Panc1 (cell line): ENCODE results near the gene ZNF580. TPM values are rescaled to one million over a fixed set of nuclear protein-coding genes. Genes with fewer than 3 reads are reported as not detected.

Source experiments
- ATAC-seq: fragments of 200-7000 bp; cut with Tn5 transposase; 2 replicates; pipeline ENCODE4 v1.9.1; 2020; ENCODE audit warnings: mild to moderate bottlenecking, moderate library complexity
- BruUV-seq: library from RNA; stranded (reverse); fragments of 400-500 nt; replicated peaks from 2 replicates; lab custom pipeline; 2021; lab: Mats Ljungman, UMichigan
- CTCF ChIA-PET: fragments of 300-600 bp; sonication (Branson Sonifier 250); formaldehyde crosslinking; loops from one replicate; lab custom pipeline; 2022; ENCODE audit warnings: antibody characterized with exemption; lab: Charles Lee
- POLR2A ChIA-PET: fragments of 300-600 bp; sonication (Branson Sonifier 250); formaldehyde crosslinking; loops from one replicate; lab custom pipeline; 2022; ENCODE audit warnings: antibody characterized with exemption; lab: Charles Lee
- DNase-seq: peaks from one replicate; pipeline ENCODE4 v3.0.0-alpha.2; 2010; ENCODE audit warnings: low read depth, low spot score
- H3K27ac ChIP-seq: 2 replicates; pipeline ENCODE4 v1.5.1; 2011; ENCODE audit warnings: mild to moderate bottlenecking, low read length, inconsistent platforms
- H3K27me3 ChIP-seq: fragments of 200-500 bp; sonication (Bioruptor generic); 2 replicates; pipeline ENCODE4 v1.6.0; 2014; ENCODE audit warnings: low read length, inconsistent platforms; ENCODE audit not compliant: control insufficient read depth, insufficient read depth
- H3K36me3 ChIP-seq: fragments of 200-500 bp; sonication (Bioruptor generic); 2 replicates; pipeline ENCODE4 v1.5.1; 2014; ENCODE audit warnings: inconsistent platforms, mild to moderate bottlenecking, low read length, moderate library complexity; ENCODE audit not compliant: control insufficient read depth, insufficient read depth
- H3K4me1 ChIP-seq: 2 replicates; pipeline ENCODE4 v1.5.1; 2011; ENCODE audit warnings: inconsistent platforms, mild to moderate bottlenecking, low read length, moderate library complexity; ENCODE audit not compliant: control insufficient read depth, insufficient read depth
- H3K4me3 ChIP-seq, 2 experiments: 2 replicates each; pipeline ENCODE4 v1.5.1; 2011 to 2012; ENCODE audit warnings: low read depth in 2 of 2, low read length in 2 of 2, mild to moderate bottlenecking in 2 of 2, inconsistent platforms in 1 of 2, moderate library complexity in 1 of 2
- H3K9me3 ChIP-seq: fragments of 200-500 bp; sonication (Bioruptor generic); 2 replicates; pipeline ENCODE4 v1.5.1; 2014; ENCODE audit warnings: low read depth, mild to moderate bottlenecking, inconsistent platforms, low read length, moderate library complexity; ENCODE audit not compliant: control insufficient read depth, insufficient read depth
- POLR2AphosphoS5 ChIP-seq: IDR thresholded peaks from 2 replicates; pipeline ENCODE4 v1.6.1; 2012; ENCODE audit warnings: mild to moderate bottlenecking, low read depth, low read length, moderate library complexity
- SIN3A ChIP-seq: IDR thresholded peaks from 2 replicates; pipeline ENCODE4 v1.6.1; 2012; ENCODE audit warnings: low read depth, mild to moderate bottlenecking, low read length, moderate library complexity, borderline replicate concordance; ENCODE audit not compliant: insufficient read depth
- TCF7L2 ChIP-seq: IDR thresholded peaks from 2 replicates; pipeline ENCODE4 v1.6.1; 2011; ENCODE audit warnings: mild to moderate bottlenecking, low read depth, low read length, inconsistent platforms
- in situ Hi-C: cut with HindIII; loops from 2 replicates; pipeline ENCODE4 v1.10.0; 2016; ENCODE audit warnings: low sequenced_read_pairs, low pct_unique_long_range_greater_than_20kb
- intact Hi-C: fragments of 100-400 bp; cut with micrococcal nuclease; formaldehyde crosslinking; loops from one replicate; pipeline ENCODE4 v1.10.0; 2022; ENCODE audit not compliant: unreplicated experiment
- total RNA-seq: library from RNA; stranded (reverse); gene quantifications from one replicate; pipeline ENCODE4 v1.2.1, GENCODE V29; 2021; ENCODE audit not compliant: unreplicated experiment
- TF ChIP-seq, protein P1 (sequence below), 2 experiments: IDR thresholded peaks; 2 replicates each; pipeline ENCODE4 v1.6.1; 2011 to 2012; ENCODE audit warnings: low read depth in 2 of 2, control low read depth in 1 of 2, low read length in 1 of 2, mild to moderate bottlenecking in 1 of 2, moderate library complexity in 1 of 2; ENCODE audit not compliant: insufficient read depth in 1 of 2
- TF ChIP-seq, protein P2 (sequence below): fragments of 450-650 bp; IDR thresholded peaks from 2 replicates; pipeline ENCODE4 v1.5.1; 2017; ENCODE audit warnings: mild to moderate bottlenecking

ZNF580 gene
- total RNA-seq, 1 experiment from 2014 or later, result 58.0 TPM

DNA sequence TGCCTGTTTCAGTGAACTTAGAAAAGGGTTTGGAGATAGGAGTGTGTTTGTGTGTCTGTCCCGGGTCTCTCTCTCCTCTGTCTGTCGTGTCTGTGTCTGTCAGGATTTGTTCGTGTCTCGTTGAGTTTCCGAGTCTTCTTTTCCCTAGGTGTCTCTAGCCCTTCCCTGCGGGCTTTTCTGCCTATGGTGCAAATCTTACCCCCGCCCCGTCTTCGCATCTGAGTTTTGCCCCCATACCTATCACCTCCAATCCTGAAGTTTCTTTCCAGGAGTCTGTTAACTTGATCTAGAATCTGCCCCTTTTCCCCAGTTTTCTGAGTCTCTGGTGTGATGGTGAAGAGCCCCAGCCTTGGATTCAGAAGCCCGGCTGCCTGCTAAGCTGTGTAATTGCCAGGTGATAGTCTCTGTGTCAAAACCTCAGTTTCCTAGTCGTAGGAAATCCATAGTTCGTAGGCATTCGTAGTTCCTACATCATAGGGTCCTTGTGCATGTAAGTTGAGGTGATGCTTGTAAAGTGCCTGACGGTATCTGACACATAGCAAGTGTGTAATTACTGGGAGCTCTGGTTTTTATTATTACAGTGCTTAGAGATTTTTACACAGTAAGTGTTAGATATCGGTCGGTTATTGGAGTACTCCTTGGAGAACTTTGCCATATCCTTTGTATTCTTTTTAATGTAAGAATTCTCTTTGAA, 35.0 kb downstream of the ZNF580 start:
- TF ChIP-seq POLR2AphosphoS5 (no peak), TCF7L2 (no peak), SIN3A (no peak)
- TF ChIP-seq, protein P1, sequence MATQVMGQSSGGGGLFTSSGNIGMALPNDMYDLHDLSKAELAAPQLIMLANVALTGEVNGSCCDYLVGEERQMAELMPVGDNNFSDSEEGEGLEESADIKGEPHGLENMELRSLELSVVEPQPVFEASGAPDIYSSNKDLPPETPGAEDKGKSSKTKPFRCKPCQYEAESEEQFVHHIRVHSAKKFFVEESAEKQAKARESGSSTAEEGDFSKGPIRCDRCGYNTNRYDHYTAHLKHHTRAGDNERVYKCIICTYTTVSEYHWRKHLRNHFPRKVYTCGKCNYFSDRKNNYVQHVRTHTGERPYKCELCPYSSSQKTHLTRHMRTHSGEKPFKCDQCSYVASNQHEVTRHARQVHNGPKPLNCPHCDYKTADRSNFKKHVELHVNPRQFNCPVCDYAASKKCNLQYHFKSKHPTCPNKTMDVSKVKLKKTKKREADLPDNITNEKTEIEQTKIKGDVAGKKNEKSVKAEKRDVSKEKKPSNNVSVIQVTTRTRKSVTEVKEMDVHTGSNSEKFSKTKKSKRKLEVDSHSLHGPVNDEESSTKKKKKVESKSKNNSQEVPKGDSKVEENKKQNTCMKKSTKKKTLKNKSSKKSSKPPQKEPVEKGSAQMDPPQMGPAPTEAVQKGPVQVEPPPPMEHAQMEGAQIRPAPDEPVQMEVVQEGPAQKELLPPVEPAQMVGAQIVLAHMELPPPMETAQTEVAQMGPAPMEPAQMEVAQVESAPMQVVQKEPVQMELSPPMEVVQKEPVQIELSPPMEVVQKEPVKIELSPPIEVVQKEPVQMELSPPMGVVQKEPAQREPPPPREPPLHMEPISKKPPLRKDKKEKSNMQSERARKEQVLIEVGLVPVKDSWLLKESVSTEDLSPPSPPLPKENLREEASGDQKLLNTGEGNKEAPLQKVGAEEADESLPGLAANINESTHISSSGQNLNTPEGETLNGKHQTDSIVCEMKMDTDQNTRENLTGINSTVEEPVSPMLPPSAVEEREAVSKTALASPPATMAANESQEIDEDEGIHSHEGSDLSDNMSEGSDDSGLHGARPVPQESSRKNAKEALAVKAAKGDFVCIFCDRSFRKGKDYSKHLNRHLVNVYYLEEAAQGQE (IDR thresholded peaks at IDR 0.05; ENCODE audit: insufficient read depth in 1 of 2, low read depth in 2 of 2, low read length in 1 of 2), result no peak
- ChIA-PET CTCF (no interaction called here), POLR2A (no interaction called here)
- in situ Hi-C loops, result no loop called here
- no TSS peak for BruUV-seq
- peak overlapping the region; percentile 64 to 94 for H3K4me3 ChIP-seq
- H3K4me1 ChIP-seq, result peaks cover 65% of the 10 kb centered on the region
- intact Hi-C loops, result no loop called here
- H3K9me3 ChIP-seq, result no peaks in the 10 kb centered on the region
- H3K36me3 ChIP-seq, result peaks cover 26% of the 10 kb centered on the region
- ATAC-seq, result no peak
- no peaks in the 10 kb centered on the region for H3K27me3 ChIP-seq
- H3K27ac ChIP-seq, result peak overlapping the region; percentile 96
- no peak for DNase-seq

DNA sequence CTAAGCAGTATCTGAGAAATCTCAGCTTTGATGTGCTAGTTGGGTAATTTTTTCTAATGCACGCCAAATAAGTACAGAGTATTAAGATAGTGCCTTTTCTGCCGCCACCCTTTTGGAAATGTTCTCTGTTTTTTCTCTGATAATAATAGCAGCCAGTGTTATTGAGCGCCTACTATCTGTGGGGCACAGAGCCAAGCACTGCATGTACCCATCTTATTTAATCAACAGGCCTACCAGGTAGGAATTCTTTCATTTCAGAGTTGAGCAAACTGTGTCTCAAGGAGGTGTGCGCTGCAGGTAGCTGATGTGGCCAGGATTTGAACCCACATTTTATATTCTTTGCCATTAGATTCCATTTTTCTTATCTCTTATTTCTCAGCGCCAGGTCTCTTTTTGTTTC, 35.6 kb downstream of the ZNF580 start:
- POLR2A ChIA-PET, result no interaction called here
- Histone ChIP-seq H3K4me1 (peaks cover 59% of the 10 kb centered on the region), H3K9me3 (no peaks in the 10 kb centered on the region), H3K4me3 (peak overlapping the region; percentile 64 to 94), H3K27ac (peak overlapping the region; percentile 96), H3K36me3 (peaks cover 26% of the 10 kb centered on the region), H3K27me3 (no peaks in the 10 kb centered on the region)
- no peak for ATAC-seq
- TF ChIP-seq, protein P1 (IDR thresholded peaks at IDR 0.05; ENCODE audit: insufficient read depth in 1 of 2, low read depth in 2 of 2, low read length in 1 of 2), result no peak
- TF ChIP-seq, protein P2, sequence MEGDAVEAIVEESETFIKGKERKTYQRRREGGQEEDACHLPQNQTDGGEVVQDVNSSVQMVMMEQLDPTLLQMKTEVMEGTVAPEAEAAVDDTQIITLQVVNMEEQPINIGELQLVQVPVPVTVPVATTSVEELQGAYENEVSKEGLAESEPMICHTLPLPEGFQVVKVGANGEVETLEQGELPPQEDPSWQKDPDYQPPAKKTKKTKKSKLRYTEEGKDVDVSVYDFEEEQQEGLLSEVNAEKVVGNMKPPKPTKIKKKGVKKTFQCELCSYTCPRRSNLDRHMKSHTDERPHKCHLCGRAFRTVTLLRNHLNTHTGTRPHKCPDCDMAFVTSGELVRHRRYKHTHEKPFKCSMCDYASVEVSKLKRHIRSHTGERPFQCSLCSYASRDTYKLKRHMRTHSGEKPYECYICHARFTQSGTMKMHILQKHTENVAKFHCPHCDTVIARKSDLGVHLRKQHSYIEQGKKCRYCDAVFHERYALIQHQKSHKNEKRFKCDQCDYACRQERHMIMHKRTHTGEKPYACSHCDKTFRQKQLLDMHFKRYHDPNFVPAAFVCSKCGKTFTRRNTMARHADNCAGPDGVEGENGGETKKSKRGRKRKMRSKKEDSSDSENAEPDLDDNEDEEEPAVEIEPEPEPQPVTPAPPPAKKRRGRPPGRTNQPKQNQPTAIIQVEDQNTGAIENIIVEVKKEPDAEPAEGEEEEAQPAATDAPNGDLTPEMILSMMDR, result no peak
- no peak for TF ChIP-seq TCF7L2
- no peak for TF ChIP-seq POLR2AphosphoS5
- TF ChIP-seq SIN3A, result no peak
- in situ Hi-C loops, result no loop called here
- BruUV-seq, result TSS peak; percentile 66
- CTCF ChIA-PET, result no interaction called here
- no peak for DNase-seq
- intact Hi-C loops, result no loop called here
